ENCODE results near the gene CDK1.

CDK1 gene

DNA sequence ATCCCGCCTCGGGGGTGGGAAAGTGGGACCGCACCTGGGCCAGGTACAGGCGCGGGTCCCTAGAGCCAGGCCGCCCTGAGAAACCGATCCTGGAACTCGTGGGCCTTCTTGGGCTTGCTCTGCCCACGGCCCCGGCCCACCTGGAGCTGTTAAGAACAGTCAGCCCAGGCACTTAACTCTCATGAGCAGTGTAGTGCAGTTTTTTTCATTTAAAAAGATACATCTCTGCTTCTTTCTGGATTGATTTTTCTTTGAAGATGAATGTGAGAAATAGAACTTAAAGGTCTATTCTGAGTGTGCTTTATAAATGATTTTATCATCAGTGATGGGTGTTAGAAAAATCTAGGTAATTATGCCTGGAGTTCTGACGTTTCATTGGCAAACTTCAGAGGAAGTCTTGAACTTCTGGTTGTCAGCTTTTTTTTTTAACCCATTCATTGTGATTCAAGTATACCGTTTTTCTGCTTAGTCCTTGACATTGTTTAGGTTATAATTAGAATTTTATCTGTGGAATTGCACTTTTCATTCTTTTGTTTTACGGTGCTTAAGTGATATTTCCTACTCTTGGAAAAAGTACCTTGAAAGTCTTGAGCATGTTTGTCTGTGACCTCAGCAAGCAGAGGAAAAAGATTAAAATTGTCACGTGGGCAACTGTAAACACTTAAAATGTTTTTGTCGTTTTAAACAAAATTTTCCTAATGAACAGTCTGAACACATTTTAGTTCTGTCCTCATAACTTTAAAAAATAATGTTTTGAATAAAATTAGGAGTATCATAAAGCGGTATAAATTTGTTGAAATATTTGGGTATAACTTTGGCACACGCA lies 906 bp downstream of the CDK1 start:
- Mint-ChIP-seq H3K36me3 (ENCODE audit: low read depth) (peaks cover 27% of the 10 kb centered on the region), H3K27ac (peak overlapping the region; percentile 48), H3K4me1 (peaks cover 37% of the 10 kb centered on the region), H3K9me3 (no peaks in the 10 kb centered on the region), H3K4me3 (peak overlapping the region; percentile 99), H3K27me3 (ENCODE audit: low read depth, poor library complexity) (no peaks in the 10 kb centered on the region)
- DNase-seq: no peak
- TF ChIP-seq, protein P1, sequence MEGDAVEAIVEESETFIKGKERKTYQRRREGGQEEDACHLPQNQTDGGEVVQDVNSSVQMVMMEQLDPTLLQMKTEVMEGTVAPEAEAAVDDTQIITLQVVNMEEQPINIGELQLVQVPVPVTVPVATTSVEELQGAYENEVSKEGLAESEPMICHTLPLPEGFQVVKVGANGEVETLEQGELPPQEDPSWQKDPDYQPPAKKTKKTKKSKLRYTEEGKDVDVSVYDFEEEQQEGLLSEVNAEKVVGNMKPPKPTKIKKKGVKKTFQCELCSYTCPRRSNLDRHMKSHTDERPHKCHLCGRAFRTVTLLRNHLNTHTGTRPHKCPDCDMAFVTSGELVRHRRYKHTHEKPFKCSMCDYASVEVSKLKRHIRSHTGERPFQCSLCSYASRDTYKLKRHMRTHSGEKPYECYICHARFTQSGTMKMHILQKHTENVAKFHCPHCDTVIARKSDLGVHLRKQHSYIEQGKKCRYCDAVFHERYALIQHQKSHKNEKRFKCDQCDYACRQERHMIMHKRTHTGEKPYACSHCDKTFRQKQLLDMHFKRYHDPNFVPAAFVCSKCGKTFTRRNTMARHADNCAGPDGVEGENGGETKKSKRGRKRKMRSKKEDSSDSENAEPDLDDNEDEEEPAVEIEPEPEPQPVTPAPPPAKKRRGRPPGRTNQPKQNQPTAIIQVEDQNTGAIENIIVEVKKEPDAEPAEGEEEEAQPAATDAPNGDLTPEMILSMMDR (IDR thresholded peaks at IDR 0.05): no peak

DNA sequence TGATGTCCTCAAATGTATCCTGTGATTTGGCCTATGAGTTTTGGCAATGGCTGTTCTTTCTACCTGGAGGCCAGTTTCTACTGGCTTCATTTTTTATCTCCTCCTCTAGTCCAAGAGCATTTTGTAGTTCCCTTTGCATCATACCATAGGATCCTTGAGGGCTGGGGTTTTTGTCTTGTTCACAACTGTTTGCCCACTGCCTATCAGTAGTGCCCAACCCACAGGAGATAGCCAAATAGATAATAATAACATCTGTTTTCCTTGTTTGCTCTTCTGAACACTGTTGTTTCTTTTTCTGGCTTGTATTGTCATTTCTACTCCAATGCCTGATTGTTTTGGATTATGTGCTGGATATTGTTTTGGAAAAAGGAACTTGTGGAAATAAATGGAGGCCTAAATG lies 3.4 kb downstream of the CDK1 start:
- TF ChIP-seq, protein P1 (IDR thresholded peaks at IDR 0.05): no peak
- H3K27me3 Mint-ChIP-seq (ENCODE audit: low read depth, poor library complexity): no peaks in the 10 kb centered on the region
- H3K4me3 Mint-ChIP-seq: peak overlapping the region; percentile 74
- no peak overlapping the region for H3K27ac Mint-ChIP-seq
- H3K4me1 Mint-ChIP-seq: peaks cover 37% of the 10 kb centered on the region
- DNase-seq: no peak
- H3K36me3 Mint-ChIP-seq (ENCODE audit: low read depth): peaks cover 50% of the 10 kb centered on the region
- H3K9me3 Mint-ChIP-seq: no peaks in the 10 kb centered on the region

DNA sequence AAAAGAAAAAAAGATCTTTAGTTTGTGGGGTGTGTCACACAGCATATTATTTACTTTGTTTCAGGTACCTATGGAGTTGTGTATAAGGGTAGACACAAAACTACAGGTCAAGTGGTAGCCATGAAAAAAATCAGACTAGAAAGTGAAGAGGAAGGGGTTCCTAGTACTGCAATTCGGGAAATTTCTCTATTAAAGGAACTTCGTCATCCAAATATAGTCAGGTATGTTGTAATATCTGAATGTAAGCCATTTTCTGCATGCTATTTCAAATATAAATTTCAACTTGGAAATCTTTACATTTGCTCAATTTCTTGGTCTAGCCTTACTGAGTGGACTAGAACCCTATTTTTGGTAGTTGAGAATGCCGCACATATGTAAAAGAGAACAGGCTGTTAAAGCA lies 6.4 kb downstream of the CDK1 start:
- Mint-ChIP-seq H3K4me1 (peaks cover 31% of the 10 kb centered on the region), H3K9me3 (no peaks in the 10 kb centered on the region), H3K4me3 (no peak overlapping the region), H3K27ac (no peak overlapping the region), H3K27me3 (ENCODE audit: low read depth, poor library complexity) (no peaks in the 10 kb centered on the region), H3K36me3 (ENCODE audit: low read depth) (peaks cover 80% of the 10 kb centered on the region)
- no peak for DNase-seq
- TF ChIP-seq, protein P1 (IDR thresholded peaks at IDR 0.05): no peak

DNA sequence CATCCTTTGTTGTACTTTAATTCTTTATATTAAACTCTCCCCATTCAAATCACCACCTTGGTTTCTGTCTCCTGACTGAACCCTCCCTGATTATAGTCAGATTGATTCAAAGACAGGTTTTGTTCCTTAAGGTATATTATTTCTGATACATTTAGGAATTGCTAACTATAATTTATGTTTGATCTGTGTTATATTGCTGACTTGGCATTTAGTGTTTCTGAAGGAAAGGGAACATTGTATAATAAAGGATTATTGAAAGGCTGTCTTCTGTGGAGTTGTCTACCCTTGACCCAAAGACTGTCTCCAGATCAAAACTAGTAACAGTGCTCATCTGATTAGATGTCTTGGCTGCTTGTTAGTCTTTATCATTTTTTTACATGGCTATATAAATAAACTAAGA lies 10.3 kb downstream of the CDK1 start:
- no peaks in the 10 kb centered on the region for H3K27me3 Mint-ChIP-seq (ENCODE audit: low read depth, poor library complexity)
- no peaks in the 10 kb centered on the region for H3K9me3 Mint-ChIP-seq
- H3K36me3 Mint-ChIP-seq (ENCODE audit: low read depth): peaks cover 97% of the 10 kb centered on the region
- TF ChIP-seq, protein P1 (IDR thresholded peaks at IDR 0.05): no peak
- no peak overlapping the region for H3K27ac Mint-ChIP-seq
- H3K4me3 Mint-ChIP-seq: no peak overlapping the region
- H3K4me1 Mint-ChIP-seq: no peaks in the 10 kb centered on the region
- no peak for DNase-seq

DNA sequence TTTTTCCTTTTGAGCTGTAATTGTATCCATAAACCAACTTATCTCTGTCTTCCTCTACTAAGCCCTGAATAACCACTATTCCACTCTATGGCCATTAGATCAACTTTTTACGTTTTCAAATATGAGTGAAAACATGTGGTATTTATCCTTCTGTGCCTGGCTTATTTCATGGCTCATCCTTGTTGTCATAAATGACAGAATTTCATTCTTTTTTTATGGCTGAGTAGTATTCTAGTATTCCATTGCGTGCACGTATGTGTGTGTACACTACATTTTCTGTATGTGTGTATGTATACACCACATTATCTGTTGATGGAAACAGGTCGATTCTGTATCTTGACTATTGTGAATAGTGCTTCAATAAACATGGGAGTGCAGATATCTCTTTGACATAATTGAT lies 11.1 kb downstream of the CDK1 start:
- DNase-seq: no peak
- H3K4me1 Mint-ChIP-seq: no peaks in the 10 kb centered on the region
- H3K27me3 Mint-ChIP-seq (ENCODE audit: low read depth, poor library complexity): no peaks in the 10 kb centered on the region
- H3K27ac Mint-ChIP-seq: no peak overlapping the region
- TF ChIP-seq, protein P1 (IDR thresholded peaks at IDR 0.05): no peak
- no peak overlapping the region for H3K4me3 Mint-ChIP-seq
- H3K9me3 Mint-ChIP-seq: no peaks in the 10 kb centered on the region
- peaks cover 94% of the 10 kb centered on the region for H3K36me3 Mint-ChIP-seq (ENCODE audit: low read depth)

DNA sequence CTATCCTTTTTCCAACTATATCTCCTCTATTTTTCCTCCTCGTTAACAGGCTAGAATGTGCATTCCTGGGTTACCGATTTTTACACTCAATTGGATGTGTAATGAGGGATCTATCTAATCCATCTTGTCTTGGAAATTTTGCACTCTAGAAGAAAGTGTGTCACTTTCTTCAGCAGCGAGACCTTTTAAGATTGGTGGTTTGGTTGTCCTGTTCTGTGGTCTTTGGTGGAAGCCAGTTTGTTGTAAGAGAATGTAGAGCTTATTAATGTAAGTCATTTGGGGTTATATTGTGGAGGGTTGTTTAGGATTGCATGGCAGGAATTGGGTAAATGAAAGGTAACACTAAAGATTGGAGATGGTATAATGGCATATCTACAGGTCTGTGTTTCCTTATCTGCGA lies 16.7 kb downstream of the CDK1 start:
- Mint-ChIP-seq H3K9me3 (no peaks in the 10 kb centered on the region), H3K27me3 (ENCODE audit: low read depth, poor library complexity) (no peaks in the 10 kb centered on the region), H3K4me3 (no peak overlapping the region), H3K27ac (peak overlapping the region; percentile 1), H3K36me3 (ENCODE audit: low read depth) (peaks cover 70% of the 10 kb centered on the region), H3K4me1 (no peaks in the 10 kb centered on the region)
- TF ChIP-seq, protein P1 (IDR thresholded peaks at IDR 0.05): no peak
- no peak for DNase-seq

All from nephron progenitor cell (in vitro differentiated cells).